GM21529 (cell line): ENCODE results near the gene RNASEH2A.

Experiments used
- ATAC-seq: cut with Tn5 transposase; IDR thresholded peaks from one replicate; pipeline ENCODE4 v1.9.1; 2021; ENCODE audit not compliant: unreplicated experiment

The RNASEH2A gene

DNA sequence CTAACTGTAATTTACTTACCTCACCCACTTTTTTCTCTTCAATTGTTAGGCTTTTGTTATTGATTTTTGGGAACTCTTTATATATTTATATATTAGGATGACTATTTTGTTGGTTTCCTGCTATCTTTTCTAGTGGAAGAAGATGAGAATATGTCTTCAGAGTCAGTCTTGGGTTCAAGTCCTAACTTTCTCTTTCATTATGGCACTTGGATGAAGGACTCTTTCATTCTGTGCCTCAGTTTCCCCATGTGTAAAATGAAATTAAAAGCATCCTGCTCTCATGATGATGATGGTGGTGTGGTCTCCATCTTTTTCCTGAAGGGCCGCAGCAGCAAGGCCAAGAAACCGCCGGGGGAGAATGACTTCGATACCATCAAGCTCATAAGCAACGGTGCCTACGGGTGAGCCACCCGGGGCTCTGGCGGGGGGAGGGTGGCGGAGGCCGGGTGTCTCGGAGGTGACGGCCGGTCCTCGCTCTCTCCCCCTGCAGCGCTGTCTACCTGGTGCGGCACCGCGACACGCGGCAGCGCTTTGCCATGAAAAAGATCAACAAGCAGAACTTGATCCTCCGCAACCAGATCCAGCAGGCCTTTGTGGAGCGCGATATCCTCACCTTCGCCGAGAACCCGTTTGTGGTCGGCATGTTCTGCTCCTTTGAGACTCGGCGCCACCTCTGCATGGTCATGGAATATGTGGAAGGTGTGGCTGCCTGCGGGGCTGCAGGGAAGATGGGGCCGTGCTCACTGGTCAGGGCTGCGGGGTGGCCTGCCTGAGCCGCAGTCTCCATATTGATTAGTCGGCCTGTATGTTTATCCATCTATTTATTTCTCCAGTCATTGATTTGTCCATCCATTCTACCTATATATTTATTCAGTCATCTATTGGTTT, 51.9 kb downstream of the RNASEH2A start:
- no peak for ATAC-seq

DNA sequence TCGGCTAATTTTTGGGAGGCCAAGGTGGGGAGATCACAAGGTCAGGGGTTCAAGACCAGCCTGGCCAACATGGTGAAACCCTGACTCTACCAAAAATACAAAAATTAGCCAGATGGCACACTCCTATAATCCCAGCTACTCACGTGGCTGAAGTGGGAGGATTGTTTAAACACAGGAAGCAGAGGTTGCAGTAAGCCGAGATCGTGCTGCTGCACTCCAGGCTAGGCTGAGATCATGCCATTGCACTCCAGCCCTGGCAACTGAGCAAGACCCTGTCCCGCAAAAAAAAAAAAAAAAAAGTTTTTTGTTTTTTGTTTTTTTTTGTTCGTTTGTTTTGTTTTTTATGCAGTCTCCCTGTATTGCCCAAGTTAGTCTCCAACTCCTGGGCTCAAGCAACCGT, 53.2 kb downstream of the RNASEH2A start:
- ATAC-seq, result no peak
